ENCODE results near the gene CPS1. TPM values are rescaled to one million over a fixed set of nuclear protein-coding genes. Genes with fewer than 3 reads are reported as not detected.

Gene CPS1
- total RNA-seq, 1 donor from 2014 or later: 4.9 TPM

- intact Hi-C loops (cut with micrococcal nuclease): no loop called here
- H3K36me3 ChIP-seq: peaks cover 5% of the 10 kb centered on the region
- TF ChIP-seq, protein P1, sequence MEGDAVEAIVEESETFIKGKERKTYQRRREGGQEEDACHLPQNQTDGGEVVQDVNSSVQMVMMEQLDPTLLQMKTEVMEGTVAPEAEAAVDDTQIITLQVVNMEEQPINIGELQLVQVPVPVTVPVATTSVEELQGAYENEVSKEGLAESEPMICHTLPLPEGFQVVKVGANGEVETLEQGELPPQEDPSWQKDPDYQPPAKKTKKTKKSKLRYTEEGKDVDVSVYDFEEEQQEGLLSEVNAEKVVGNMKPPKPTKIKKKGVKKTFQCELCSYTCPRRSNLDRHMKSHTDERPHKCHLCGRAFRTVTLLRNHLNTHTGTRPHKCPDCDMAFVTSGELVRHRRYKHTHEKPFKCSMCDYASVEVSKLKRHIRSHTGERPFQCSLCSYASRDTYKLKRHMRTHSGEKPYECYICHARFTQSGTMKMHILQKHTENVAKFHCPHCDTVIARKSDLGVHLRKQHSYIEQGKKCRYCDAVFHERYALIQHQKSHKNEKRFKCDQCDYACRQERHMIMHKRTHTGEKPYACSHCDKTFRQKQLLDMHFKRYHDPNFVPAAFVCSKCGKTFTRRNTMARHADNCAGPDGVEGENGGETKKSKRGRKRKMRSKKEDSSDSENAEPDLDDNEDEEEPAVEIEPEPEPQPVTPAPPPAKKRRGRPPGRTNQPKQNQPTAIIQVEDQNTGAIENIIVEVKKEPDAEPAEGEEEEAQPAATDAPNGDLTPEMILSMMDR (IDR thresholded peaks at IDR 0.05; ENCODE audit: borderline replicate concordance): no peak
These were observed 99.0 kb downstream of the CPS1 start for GRCh38 chr2:210655229-210655975.

DNA sequence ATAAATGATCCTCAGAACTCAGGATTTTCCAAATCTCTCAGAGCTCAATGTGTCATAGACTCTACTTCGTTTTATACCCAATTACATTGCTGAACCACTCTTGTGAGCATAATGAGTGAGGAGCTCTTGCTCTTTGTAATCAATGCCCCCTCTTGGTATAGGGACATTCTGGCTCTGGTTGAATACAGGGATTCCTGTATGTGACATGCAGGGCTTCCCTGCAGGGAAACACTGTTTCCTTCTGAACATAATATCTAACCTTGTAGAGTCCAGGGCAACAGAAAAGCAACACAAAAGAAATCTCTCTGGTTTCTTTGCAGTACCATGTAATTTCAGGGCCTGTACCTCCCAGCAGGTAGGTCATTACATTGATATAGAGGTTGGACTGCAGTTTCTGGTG lies 101.5 kb downstream of the CPS1 start:
- no peak overlapping the region for H3K27ac ChIP-seq (replicated peaks)
- H3K4me1 ChIP-seq: no peaks in the 10 kb centered on the region
- no peak for DNase-seq
- peaks cover 20% of the 10 kb centered on the region for H3K9me3 ChIP-seq (replicated peaks)
- intact Hi-C loops (cut with micrococcal nuclease): no loop called here
- H3K4me3 ChIP-seq: no peak overlapping the region
- H3K27me3 ChIP-seq (ENCODE audit: low read depth): no peaks in the 10 kb centered on the region
- TF ChIP-seq, protein P1 (IDR thresholded peaks at IDR 0.05; ENCODE audit: borderline replicate concordance): no peak
- peaks cover 17% of the 10 kb centered on the region for H3K36me3 ChIP-seq

More at GRCh38 chr2:210655229-210655975, 99.0 kb downstream of the CPS1 start:
- no peaks in the 10 kb centered on the region for H3K27me3 ChIP-seq (ENCODE audit: low read depth)
- peaks cover 8% of the 10 kb centered on the region for H3K9me3 ChIP-seq (replicated peaks)
- no peak for DNase-seq
- H3K4me1 ChIP-seq: no peaks in the 10 kb centered on the region
- no peak overlapping the region for H3K27ac ChIP-seq (replicated peaks)
- H3K4me3 ChIP-seq: no peak overlapping the region

DNA sequence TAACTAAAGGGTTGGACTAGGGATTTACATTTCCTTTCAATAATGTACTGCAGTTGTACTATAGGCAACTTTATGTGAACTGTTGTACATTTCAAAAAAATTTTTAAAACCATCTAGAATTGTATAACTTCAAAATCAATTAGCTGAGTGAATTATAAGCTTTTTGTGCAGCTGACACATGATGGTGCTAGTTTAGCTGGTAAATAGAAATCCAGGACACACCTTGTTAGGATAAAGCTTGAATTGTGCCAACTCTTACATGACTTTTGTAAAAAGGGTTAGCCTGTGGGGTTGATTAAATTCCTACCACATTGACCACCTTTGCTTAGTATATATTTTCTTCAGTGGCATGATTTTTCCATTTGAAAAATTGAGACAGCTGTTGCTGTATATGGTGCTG lies 104.4 kb downstream of the CPS1 start:
- intact Hi-C loops (cut with micrococcal nuclease): no loop called here
- Histone ChIP-seq H3K4me1 (no peaks in the 10 kb centered on the region), H3K27me3 (ENCODE audit: low read depth) (no peaks in the 10 kb centered on the region), H3K4me3 (no peak overlapping the region), H3K27ac (replicated peaks) (no peak overlapping the region), H3K36me3 (peaks cover 17% of the 10 kb centered on the region), H3K9me3 (replicated peaks) (peaks cover 20% of the 10 kb centered on the region)
- TF ChIP-seq, protein P1 (IDR thresholded peaks at IDR 0.05; ENCODE audit: borderline replicate concordance): no peak
- no peak for DNase-seq

GRCh38 chr2:210662560-210662959 lies 106.2 kb downstream of the CPS1 start:
- no peaks in the 10 kb centered on the region for H3K4me1 ChIP-seq
- H3K36me3 ChIP-seq: peaks cover 17% of the 10 kb centered on the region
- no peak overlapping the region for H3K4me3 ChIP-seq
- intact Hi-C loops (cut with micrococcal nuclease): no loop called here
- H3K27me3 ChIP-seq (ENCODE audit: low read depth): no peaks in the 10 kb centered on the region
- no peak for DNase-seq
- H3K9me3 ChIP-seq (replicated peaks): peaks cover 20% of the 10 kb centered on the region
- no peak overlapping the region for H3K27ac ChIP-seq (replicated peaks)
- TF ChIP-seq, protein P1 (IDR thresholded peaks at IDR 0.05; ENCODE audit: borderline replicate concordance): no peak

DNA sequence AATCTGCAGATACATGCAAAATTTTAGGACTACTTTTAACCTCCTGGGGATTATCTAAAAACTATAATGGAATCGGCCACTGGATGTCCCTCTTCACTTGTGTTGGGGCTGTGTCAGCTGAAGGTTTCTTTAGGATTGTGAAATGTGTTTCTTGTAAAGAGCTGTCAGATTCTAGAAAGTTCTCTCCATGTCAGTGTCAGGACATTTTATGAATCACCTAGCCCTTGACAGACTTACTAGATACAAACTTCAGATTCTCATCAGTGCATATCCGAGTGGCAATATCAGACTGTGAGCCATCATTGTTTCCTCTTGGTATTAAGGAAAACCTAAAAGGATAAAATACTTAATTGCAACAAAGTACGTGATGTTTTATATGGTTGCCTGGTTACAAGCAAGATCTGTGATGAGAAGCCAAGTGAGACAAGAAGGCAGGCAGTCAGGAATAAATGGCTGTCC lies 107.3 kb downstream of the CPS1 start:
- H3K9me3 ChIP-seq (replicated peaks): peaks cover 20% of the 10 kb centered on the region
- H3K27me3 ChIP-seq (ENCODE audit: low read depth): no peaks in the 10 kb centered on the region
- H3K4me3 ChIP-seq: no peak overlapping the region
- no peak for DNase-seq
- H3K27ac ChIP-seq (replicated peaks): no peak overlapping the region
- intact Hi-C loops (cut with micrococcal nuclease): no loop called here
- H3K36me3 ChIP-seq: peaks cover 17% of the 10 kb centered on the region
- TF ChIP-seq, protein P1 (IDR thresholded peaks at IDR 0.05; ENCODE audit: borderline replicate concordance): peak; percentile 54
- H3K4me1 ChIP-seq: no peaks in the 10 kb centered on the region

Data from left ventricle myocardium inferior (tissue), 1 donor.